WTC11 (cell line): ENCODE measurements around the gene SOAT2.

Experiments
- CREB1 ChIP-seq: sonication (generic); formaldehyde crosslinking; IDR thresholded peaks from 2 replicates; pipeline ENCODE4 v1.8.0; 2023; ENCODE audit warnings: mild to moderate bottlenecking, missing genetic modification reagents
- CTCF ChIP-seq: fragments of 200-600 bp; IDR thresholded peaks from 2 replicates; pipeline ENCODE4 v1.8.0; 2022; ENCODE audit warnings: antibody characterized with exemption
- FOXJ3 ChIP-seq: sonication (generic); formaldehyde crosslinking; IDR thresholded peaks from 2 replicates; pipeline ENCODE4 v1.9.0; 2021; ENCODE audit warnings: missing genetic modification reagents, mild to moderate bottlenecking, borderline replicate concordance
- JUN ChIP-seq: sonication (generic); formaldehyde crosslinking; IDR thresholded peaks from 2 replicates; pipeline ENCODE4 v1.8.0; 2023; ENCODE audit warnings: mild to moderate bottlenecking, missing genetic modification reagents
- NFE2L1 ChIP-seq: sonication (generic); formaldehyde crosslinking; IDR thresholded peaks from 2 replicates; pipeline ENCODE4 v1.8.1; 2023; ENCODE audit warnings: missing genetic modification reagents

GRCh38 chr12:53133722-53134121, 30.4 kb downstream of the SOAT2 start:
- no peak for TF ChIP-seq CREB1 (CRISPR knock-in tag)
- TF ChIP-seq CTCF: no peak
- TF ChIP-seq JUN (CRISPR knock-in tag): no peak
- TF ChIP-seq FOXJ3 (CRISPR knock-in tag): no peak
- no peak for TF ChIP-seq NFE2L1 (CRISPR knock-in tag)
